GM23338 (cell line): ENCODE data around the gene GRK5.

Experiments
- CREB1 ChIP-seq: fragments of 250-450 bp; sonication (Bioruptor Pico); IDR thresholded peaks from 2 replicates; pipeline ENCODE4 v1.5.0; 2020; ENCODE audit warnings: low read depth, mild to moderate bottlenecking, moderate library complexity
- EZH2 ChIP-seq: fragments of 200-600 bp; sonication (generic); IDR thresholded peaks from one replicate; pipeline ENCODE4 v1.8.0; 2017; ENCODE audit warnings: antibody characterized with exemption, mild to moderate bottlenecking, low read depth; ENCODE audit not compliant: unreplicated experiment
- EZH2phosphoT487 ChIP-seq: fragments of 200-600 bp; sonication (generic); IDR thresholded peaks from one replicate; pipeline ENCODE4 v1.8.1; 2018; ENCODE audit warnings: antibody characterized with exemption; ENCODE audit not compliant: unreplicated experiment
- POLR2AphosphoS5 ChIP-seq: IDR thresholded peaks from 2 replicates; pipeline ENCODE4 v1.6.1; 2016; ENCODE audit warnings: antibody characterized with exemption, low read depth
- TF ChIP-seq, protein P1 (sequence below), 2 experiments: fragments of 200-600 bp in 1 of 2; sonication (generic) in 1 of 2; conservative IDR thresholded peaks; 2 replicates each; pipeline versions ENCODE4 v1.5.1 to v1.6.1; 2016 to 2017; ENCODE audit warnings: antibody characterized with exemption in 2 of 2, low read depth in 2 of 2, mild to moderate bottlenecking in 2 of 2, moderate library complexity in 1 of 2
- TF ChIP-seq, protein P2 (sequence below): IDR thresholded peaks from one replicate; pipeline ENCODE4 v1.6.1; 2018; ENCODE audit warnings: antibody characterized with exemption; ENCODE audit not compliant: unreplicated experiment

DNA sequence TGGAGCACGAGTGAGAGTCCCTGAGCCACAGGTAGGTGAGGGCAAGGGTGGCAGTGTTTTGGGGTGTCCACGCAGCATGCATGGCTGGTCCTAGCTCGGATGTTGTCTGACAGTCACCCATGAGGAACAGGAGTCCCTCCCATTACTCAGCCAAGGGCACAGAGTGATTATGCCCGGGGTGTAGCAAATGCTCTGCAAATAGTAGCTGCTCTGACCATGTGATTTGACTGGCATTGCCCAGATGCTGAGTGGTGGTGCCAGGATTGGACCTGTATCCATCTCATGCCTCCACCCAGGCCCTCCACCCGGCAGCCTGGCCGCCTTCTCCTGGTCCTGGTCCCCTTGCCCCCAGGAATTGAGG is 150.8 kb downstream of the GRK5 start:
- TF ChIP-seq, protein P1, sequence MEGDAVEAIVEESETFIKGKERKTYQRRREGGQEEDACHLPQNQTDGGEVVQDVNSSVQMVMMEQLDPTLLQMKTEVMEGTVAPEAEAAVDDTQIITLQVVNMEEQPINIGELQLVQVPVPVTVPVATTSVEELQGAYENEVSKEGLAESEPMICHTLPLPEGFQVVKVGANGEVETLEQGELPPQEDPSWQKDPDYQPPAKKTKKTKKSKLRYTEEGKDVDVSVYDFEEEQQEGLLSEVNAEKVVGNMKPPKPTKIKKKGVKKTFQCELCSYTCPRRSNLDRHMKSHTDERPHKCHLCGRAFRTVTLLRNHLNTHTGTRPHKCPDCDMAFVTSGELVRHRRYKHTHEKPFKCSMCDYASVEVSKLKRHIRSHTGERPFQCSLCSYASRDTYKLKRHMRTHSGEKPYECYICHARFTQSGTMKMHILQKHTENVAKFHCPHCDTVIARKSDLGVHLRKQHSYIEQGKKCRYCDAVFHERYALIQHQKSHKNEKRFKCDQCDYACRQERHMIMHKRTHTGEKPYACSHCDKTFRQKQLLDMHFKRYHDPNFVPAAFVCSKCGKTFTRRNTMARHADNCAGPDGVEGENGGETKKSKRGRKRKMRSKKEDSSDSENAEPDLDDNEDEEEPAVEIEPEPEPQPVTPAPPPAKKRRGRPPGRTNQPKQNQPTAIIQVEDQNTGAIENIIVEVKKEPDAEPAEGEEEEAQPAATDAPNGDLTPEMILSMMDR (conservative IDR thresholded peaks at IDR 0.05; ENCODE audit: low read depth in 2 of 2): no peak
- no peak for TF ChIP-seq EZH2phosphoT487
- TF ChIP-seq, protein P2, sequence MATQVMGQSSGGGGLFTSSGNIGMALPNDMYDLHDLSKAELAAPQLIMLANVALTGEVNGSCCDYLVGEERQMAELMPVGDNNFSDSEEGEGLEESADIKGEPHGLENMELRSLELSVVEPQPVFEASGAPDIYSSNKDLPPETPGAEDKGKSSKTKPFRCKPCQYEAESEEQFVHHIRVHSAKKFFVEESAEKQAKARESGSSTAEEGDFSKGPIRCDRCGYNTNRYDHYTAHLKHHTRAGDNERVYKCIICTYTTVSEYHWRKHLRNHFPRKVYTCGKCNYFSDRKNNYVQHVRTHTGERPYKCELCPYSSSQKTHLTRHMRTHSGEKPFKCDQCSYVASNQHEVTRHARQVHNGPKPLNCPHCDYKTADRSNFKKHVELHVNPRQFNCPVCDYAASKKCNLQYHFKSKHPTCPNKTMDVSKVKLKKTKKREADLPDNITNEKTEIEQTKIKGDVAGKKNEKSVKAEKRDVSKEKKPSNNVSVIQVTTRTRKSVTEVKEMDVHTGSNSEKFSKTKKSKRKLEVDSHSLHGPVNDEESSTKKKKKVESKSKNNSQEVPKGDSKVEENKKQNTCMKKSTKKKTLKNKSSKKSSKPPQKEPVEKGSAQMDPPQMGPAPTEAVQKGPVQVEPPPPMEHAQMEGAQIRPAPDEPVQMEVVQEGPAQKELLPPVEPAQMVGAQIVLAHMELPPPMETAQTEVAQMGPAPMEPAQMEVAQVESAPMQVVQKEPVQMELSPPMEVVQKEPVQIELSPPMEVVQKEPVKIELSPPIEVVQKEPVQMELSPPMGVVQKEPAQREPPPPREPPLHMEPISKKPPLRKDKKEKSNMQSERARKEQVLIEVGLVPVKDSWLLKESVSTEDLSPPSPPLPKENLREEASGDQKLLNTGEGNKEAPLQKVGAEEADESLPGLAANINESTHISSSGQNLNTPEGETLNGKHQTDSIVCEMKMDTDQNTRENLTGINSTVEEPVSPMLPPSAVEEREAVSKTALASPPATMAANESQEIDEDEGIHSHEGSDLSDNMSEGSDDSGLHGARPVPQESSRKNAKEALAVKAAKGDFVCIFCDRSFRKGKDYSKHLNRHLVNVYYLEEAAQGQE: no peak
- TF ChIP-seq EZH2: no peak
- no peak for TF ChIP-seq POLR2AphosphoS5
- no peak for TF ChIP-seq CREB1 (CRISPR knock-in tag)
